HG02870 (cell line): ENCODE measurements around the gene SEMA3G.

ENCODE experiments used
- ATAC-seq: cut with Tn5 transposase; IDR thresholded peaks from one replicate; pipeline ENCODE4 v1.9.1; 2021; ENCODE audit warnings: mild to moderate bottlenecking, moderate library complexity; ENCODE audit not compliant: unreplicated experiment

The SEMA3G gene

DNA sequence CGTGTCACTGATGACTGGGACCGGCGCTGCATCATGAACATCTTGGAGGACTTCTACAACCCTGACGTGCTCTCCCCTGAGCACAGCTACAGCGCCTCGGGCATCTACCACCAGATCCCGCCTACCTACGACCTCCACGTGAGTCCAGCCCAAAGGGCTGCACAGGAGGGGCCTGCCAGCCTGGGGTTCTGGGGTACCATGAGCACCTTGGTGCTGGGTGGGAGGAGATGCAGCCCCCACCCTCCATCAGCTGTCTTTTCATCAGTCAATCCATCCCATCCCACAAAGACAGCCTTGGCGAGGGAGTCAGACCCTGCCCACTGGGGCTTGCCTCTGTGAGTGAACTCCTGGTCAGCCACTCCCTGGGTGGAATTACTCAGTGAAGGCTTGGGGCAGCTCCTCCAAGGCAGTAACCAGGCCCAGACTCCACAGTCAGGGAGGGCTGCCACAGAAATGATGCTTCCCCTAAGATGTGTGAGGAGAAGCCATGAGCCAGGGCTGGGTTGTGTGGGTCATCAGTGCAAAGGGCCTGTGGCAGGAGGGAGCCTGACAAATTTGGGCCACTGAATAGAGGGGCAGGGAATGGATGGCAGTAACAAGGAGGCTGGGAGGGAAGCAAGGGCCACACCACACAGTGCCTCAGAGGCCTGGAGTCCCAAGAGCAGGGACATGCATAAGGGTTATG, 47.9 kb downstream of the SEMA3G start:
- no peak for ATAC-seq

DNA sequence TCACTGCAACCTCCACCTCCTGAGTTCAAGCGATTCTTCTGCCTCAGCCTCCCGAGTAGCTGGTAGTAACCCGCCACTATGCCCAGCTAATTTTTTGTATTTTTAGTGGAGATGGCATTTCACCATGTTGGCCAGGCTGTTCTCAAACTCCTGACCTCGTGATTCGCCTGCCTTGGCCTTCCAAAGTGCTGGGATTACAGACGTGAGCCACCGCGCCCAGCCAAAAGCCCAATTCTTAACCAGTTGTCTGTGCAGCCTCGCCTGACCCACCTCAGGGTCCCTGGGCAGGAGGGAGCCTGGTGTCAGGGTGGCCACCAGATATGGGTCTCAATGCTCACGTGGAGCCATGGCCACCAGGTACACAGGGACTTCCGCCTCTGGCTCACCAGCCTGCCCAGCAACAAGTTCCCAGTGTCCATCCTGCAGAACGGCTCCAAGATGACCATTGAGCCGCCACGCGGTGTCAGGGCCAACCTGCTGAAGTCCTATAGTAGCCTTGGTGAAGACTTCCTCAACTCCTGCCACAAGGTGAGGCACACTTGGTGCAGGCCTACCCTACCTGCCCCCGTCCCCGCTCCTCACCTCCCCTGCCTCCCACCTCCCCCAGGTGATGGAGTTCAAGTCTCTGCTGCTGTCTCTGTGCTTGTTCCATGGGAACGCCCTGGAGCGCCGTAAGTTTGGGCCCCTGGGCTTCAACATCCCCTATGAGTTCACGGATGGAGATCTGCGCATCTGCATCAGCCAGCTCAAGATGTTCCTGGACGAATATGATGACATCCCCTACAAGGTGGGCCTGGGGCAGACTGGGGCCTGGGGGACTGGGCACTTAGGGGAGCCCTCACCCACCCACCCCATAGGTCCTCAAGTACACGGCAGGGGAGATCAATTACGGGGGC, 48.6 kb downstream of the SEMA3G start:
- no peak for ATAC-seq

DNA sequence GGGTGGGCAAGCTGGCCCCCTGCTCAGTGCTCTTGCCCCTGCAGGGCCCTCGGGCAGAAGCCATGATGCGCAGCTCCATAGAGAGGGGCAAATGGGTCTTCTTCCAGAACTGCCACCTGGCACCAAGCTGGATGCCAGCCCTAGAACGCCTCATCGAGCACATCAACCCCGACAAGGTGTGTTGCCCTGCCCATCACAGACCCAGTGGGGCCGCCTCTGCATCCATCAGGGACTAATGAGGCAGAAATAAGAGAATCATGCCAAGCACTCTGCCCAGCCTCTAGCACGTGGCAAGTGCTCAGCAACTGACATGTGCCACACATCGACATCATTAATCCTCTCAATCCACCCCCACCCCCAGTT, 49.4 kb downstream of the SEMA3G start:
- no peak for ATAC-seq

DNA sequence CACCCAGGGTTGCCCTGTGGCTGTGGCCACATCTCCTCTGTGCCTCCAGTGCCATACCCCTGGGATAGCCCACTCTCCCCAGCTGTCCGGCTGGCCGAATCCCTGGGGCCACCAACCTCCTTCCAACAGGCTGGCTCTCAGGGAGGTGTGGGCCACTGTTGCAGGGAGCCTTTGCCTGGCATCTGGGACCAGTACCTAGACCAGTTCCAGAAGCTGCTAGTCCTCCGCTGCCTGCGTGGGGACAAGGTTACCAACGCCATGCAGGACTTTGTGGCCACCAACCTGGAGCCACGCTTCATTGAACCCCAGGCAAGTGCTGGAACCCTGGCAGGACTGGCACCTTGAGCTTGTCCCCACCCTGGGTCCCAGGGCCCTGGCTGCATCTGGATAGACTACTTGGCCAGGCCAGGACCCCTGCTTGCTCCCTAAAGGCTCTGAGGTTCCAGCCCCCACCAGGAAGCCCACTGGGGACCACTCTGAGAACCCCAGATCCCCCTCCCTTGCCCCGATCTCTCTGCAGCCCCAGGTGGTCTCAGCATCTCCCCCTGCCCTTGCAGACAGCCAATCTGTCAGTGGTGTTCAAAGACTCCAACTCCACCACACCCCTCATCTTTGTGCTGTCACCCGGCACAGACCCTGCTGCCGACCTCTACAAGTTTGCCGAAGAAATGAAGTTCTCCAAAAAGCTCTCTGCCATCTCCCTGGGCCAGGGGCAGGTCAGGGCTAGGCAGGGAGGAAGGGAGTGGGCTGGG, 50.0 kb downstream of the SEMA3G start:
- ATAC-seq: no peak

GRCh38 chr3:52393959-52394670, 50.8 kb downstream of the SEMA3G start:
- no peak for ATAC-seq

DNA sequence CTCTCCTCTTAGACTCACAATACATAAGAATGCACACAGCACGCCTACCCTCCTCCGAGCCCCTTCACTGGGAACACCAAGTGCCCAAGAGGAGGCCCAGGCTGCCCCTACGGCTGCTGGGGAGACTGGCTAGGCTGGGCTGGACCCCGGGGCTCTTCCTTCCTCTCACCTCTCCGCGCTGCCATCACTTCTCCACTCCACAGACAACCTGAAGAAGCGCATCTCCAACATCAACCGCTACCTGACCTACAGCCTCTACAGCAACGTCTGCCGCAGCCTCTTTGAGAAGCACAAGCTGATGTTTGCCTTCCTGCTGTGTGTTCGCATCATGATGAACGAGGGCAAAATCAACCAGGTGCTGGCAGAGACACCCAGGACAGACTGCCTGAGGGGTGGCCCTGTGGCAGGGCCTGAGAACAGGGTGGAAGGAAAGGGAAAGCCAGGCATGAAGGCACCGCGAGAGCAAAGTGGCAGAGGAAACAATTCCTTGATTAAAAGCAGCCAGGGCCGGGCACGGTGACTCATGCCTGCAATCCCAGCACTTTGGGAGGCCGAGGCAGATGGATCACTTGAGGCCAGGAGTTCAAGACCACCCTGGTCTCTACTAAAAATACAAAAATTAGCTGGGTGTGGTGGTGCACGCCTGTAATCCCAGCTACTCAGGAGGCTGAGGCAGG, 51.6 kb downstream of the SEMA3G start:
- no peak for ATAC-seq

GRCh38 chr3:52392216-52392930, 52.5 kb downstream of the SEMA3G start:
- ATAC-seq: no peak

- ATAC-seq: no peak
These were observed 53.8 kb downstream of the SEMA3G start for GRCh38 chr3:52391096-52391495.

DNA sequence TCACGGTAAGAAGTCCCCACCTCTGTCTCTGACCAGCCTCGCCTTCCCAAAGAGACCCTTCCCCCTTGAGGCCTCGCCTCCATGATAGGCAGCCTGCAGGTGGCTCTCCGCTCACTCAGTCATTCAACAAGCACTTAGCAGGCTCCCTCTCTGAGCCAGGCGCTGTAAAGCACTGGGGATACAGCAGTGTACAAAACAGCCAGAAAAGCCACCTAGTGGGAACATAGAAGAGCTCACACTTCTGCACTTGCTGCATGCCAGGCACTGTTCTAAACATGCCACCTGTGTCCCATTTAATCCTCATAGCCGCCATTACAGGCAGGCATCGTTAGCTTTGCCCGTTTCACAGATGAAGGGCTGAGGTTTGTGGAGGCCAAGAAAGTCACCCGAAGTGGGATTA, 56.0 kb downstream of the SEMA3G start:
- ATAC-seq: no peak

- ATAC-seq: no peak
These were observed 56.5 kb downstream of the SEMA3G start for GRCh38 chr3:52388348-52388821.

DNA sequence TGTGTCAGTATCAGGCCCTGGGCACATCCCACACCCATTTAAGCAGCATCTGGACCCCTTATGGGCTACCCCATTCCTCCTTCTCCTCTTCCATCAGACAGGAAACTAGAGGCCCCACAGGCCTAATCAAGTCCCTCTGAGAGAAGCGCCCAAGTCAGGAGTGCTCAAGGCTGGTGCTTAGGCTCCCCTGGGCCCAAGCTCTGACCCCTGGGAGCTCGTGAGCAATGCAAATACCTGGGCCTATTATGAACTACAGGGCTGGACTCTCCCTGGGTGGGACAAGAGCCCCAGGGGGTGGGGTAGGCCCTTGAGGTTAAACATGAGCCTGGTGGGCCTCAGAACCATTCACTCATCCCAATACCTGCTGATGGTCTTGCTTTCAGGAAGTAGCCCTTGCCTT, 57.4 kb downstream of the SEMA3G start:
- no peak for ATAC-seq

GRCh38 chr3:52385157-52385556, 59.7 kb downstream of the SEMA3G start:
- ATAC-seq: peak; percentile 48

DNA sequence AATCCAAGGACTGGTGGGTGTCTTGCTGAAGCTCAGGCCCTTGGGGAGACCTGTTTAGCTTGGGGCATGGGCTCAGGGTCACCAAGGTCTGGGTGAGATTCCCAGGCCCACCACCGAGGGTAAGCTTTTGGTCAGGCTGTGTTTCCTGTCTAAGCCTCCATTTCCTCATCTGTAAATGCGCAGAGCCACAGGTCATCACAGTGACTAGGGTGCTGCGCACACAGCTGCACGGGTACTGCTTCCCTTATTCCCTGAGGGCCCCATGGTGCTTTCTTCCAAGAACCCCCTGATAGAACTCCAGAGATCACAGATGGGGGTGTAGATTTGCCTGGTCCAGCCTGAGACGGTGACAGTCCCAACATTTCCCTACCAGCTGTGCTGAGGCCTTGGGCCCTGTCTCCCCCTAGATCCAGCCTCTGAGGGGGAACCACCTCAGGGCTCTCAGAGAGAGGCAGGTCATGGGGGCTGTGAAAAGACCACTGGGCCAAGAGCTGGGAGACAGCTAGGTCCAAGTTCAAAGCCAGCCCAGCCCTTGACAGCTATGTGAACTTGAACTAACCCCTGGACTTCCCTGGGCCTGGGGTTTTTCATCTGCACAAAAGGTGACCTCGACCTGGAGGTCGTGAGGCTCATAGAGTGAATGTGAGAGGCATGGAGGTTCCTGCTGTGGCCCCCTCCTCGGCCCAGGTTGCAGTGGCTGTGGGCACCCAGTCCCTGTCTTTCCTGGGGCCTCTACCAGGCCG, 60.7 kb downstream of the SEMA3G start:
- ATAC-seq: no peak

GRCh38 chr3:52383446-52383845, 61.5 kb downstream of the SEMA3G start:
- no peak for ATAC-seq
